GM19397 (cell line): ENCODE results near the gene SPTAN1.
A peak's percentile ranks its signal among the peaks of the same experiment; 100 is the strongest.
"Not testable (repeated sequence)": the region's sequence is repeated elsewhere in the genome, so short reads cannot be mapped to it uniquely, and the experiment has no call there.

ENCODE experiments used
- ATAC-seq: cut with Tn5 transposase; IDR thresholded peaks from one replicate; pipeline ENCODE4 v1.9.1; 2021; ENCODE audit warnings: mild to moderate bottlenecking, moderate library complexity; ENCODE audit not compliant: unreplicated experiment

SPTAN1 gene

DNA sequence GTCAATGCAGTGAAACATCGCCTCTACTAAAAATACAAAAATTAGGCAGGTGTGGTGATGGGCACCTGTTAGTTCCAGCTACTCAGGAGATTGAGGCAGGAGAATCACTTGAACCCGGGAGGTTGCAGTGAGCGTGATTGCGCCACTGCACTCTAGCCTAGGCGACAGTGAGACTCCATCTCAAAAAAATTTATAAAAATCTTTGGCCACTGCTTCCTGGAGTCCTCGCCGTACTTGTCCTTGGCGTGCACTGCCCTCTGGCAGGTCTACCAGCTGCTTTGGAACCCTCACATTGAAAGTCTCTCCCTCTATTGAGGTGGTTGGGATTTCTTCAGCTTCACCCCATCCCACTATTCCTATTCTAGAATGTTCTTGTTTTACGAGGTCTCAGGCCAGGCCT lies 79.2 kb downstream of the SPTAN1 start:
- no peak for ATAC-seq

DNA sequence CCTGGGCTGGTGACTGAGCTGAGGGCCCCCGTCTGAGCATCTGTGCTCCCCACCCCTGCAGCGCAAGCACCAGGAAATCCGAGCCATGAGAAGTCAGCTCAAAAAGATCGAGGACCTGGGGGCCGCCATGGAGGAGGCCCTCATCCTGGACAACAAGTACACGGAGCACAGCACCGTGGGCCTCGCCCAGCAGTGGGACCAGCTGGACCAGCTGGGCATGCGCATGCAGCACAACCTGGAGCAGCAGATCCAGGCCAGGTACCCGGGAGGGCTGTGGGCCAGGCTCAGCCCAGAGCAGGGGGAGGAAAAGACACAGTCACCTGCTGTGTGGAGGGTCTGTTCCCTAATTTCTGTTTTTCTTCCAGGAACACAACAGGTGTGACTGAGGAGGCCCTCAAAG lies 79.7 kb downstream of the SPTAN1 start:
- no peak for ATAC-seq

DNA sequence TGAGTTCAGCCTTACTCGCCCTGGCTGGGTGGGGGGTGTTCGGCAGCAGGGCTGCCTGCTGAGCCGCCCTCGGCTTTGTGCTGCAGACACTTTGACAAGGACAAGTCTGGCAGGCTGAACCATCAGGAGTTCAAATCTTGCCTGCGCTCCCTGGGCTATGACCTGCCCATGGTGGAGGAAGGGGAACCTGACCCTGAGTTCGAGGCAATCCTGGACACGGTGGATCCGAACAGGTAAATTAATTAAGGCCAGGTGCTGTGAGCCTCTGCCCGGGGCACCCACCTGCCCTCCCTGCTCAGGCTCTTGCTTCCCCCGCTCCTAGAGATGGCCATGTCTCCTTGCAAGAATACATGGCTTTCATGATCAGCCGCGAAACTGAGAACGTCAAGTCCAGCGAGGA lies 80.1 kb downstream of the SPTAN1 start:
- no peak for ATAC-seq

DNA sequence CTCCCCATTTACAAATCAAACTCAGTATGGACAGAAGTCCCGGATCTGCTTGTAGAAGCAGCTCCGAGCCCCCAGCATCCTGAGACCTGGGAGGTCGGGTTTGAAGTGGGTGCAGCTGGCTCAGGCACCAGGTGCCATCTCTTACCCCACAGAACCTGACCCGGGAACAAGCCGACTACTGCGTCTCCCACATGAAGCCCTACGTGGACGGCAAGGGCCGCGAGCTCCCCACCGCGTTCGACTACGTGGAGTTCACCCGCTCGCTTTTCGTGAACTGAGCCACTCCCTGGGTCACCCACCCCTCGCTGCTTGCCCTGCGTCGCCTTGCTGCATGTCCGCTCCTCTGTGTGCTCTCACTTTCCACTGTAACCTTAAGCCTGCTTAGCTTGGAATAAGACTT lies 80.7 kb downstream of the SPTAN1 start:
- ATAC-seq = no peak

DNA sequence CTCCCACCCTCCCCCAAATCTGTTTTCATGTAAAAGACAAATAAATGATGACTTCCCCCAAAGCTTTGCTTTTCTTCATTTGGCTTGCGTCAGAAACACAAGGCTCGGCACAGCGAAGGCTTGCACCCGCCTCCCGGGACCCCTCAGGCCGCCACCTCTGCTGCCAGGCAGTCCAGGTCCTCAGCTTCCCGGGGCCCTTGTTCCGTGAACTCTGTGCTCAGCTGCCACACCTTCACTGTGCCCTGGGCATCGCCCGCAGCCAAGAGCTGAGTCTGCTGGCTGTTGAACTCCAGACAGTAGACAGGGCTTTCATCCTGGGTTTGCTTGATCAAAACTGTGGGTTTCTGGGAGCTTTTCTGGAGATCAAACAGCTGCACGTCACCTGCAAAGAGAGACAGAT lies 81.2 kb downstream of the SPTAN1 start:
- no peak for ATAC-seq

DNA sequence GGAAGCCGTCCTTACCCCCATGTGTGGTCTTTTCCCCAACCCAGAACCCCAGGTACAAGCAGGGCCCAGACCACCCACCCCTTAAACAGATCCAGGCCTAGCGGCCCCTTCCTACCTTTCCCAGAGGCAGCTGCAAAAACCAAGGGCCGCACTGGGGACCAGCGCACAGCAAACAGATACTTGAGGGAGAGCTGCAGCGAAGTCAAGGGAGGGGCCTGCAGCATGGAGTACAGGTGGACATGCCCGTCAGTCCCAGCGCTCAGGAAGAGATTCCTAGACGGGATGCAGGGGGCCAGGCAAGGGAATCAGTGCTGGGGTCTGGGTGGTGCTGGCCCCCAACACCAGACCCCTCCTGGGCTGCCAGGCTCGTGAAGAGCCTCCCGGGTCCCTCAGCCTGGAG lies 81.7 kb downstream of the SPTAN1 start:
- no peak for ATAC-seq

DNA sequence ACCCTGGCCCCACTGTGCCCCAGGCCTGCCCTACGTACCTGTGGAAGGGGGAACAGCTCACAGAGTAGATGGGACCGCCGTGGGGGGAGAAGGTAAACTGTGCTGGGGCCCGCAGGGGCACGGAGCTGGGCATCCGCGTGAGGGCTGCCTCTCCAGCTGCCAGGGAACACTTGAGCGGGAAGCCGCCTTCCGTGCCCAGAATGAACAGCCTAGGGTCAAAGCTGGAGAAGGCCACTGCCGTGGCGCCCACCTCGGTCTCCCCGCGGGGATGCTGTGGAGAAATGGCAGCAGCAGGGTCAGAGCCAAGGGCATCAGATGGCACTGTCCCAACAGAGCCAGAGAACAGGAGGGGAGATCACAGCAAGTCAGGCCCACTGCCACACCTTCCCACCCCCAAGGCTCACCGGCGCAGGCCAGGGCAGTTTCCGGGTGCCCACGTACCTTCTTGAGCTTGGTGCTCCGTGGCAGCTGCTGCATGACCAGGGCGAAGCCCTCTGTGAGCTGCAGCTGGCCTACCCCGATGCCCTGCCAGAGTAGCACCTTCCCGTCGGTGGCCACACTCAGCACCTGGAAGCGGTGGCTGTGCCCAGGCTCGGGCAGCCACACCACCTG lies 82.4 kb downstream of the SPTAN1 start:
- ATAC-seq = no peak

DNA sequence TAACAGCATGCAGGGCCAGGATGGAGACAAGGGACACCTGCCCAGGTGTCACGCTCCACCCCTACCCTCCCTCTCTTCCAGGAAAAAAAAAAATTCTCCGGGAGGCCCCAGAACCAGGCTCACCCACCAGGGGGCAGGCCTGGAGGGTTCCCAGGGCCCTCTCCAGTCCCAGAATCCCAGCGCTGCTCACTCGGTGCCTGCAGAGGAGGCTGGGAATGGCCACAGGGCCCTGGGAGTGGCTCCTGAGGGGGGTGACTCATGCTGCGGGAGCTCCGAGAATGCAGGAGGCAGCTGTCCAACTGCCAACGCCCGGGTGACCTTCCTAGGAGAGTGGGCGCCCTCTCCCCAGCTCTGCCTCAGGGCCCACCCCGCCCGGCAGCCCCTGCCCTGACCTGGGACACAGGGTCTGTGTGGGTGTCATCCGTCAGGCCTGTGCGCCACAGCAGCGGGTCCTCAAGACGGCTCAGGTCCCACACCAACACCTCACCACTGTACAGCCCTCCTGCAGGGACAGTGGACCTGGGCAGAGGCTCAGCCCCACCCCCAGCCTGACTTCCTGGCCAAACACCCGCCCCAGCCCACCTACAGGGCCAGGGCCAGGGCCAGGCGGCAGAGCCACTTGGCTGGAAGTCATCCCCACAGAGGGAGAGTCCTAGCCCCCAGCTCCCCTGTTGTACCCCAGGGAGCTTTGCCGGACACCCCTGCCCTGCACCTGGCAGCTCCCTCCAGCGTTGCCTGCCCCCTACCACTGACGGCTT lies 83.1 kb downstream of the SPTAN1 start:
- no peak for ATAC-seq

DNA sequence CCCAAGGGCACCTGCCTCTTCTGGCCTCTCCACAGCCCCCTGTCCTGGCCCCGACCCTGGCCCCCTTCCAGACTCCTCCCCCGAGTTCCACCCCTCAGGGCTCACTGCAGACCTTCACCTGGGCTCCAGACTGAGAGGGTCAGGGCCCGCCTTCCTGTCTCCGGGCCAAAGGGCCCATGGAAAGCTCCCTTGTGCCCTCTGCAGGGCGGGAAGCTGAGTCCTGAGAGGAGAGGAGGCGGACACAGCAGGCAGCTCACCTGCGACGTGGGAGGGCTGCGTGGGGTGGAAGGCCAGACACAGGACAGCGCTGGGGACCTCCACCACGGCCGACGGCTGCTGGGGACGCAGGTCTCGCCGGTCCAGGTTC lies 83.6 kb downstream of the SPTAN1 start:
- ATAC-seq = no peak

DNA sequence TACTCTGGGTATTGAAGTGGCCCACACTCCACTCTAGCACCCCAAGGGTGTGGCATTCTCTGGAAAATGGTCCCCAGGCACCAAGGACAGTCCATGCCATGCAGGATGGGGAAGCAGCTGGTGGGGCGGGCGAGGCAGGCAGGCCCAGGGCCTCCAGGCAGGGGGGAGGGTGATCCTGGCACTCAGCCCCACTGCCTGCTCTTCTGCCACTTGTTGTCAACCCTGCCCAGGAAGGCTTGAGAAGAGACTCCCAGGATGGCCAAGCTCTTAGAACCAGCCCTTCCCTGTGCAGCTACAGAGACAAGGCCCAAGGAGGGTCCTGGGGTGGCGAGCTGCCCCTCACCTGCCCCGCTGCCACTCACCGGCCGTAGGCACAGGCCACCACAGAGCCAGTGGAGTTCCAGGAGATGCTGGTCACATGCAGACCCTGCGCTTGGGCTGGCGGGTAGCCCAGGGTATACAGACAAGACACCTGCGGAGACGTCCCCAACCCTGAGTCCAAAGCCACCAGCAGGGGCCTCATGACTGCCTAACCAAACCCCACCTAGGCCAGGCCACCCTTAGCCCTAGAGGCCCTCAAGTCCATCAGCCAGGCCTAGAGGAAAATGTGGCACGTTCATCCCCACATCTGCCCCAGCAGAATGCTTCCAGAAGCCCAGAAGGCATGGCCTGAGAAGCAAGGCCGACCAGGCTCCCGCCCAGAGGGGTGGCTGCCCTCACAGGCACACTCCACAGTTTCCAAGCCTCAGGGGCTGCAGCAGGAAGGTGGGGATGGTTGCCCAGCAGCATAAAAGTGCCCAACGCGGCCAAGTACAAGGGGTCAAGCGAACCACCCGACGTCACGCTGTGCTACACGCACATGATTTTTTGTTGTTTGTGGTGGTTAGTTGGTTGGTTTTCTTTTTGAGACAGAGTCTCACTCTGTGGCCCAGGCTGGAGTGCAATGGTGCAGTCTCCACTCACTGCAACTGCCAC lies 84.5 kb downstream of the SPTAN1 start:
- no peak for ATAC-seq

DNA sequence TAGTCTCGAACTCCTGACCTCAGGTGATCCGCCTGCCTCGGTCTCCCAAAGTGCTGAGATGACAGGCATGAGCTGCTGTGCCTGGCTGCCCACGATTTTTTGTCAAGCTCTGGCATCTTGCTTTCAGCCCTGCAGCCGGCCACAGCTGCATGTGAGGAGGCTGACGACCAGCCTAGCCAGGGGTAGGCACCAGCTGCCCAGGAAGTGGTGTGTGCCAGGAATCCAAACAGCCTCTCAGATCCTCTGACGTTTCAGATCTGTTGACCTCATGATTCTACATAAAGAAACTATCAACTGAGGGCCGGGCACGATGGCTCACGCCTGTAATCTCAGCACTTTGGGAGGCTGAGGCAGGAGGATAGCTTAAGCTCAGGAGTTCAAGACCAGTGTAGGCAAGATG lies 85.3 kb downstream of the SPTAN1 start:
- ATAC-seq = no peak

DNA sequence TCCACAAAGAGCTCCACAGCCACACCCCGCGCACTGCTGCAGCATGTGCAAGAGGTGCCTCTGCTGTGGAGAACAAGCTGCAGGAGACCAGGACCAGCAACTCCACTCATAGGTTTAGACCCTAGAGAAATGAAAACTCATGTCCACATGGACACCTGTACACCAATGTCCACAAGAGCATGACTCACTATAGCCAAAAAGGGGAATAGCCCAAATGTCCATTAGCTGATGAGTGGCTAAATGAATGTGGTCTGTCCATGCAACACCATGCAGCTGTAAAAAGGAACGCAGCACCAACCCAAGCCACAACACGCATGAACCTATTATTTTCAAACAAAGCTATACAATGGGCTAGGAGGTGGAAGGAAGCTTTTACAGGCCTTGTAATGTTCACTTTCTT lies 86.2 kb downstream of the SPTAN1 start:
- no peak for ATAC-seq

DNA sequence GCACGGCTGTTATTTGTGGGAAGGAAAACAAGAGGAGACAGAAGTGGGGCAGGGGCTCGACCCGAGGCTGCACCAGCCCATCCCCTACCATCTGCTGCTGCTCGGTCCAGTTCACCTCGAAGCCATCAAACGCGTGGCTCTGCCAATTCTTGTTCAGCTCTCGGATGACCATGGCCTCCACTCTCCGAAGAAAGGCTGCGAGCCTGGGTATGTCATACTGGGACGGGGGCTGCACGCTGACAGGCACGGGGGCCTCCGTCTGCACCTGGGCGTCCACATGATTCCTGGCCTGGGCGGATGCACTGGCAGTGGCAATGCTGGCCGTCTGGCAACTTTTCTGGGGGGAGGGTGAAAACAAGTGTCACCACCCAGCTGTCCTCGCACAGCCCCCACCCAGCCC lies 88.2 kb downstream of the SPTAN1 start:
- no peak for ATAC-seq

DNA sequence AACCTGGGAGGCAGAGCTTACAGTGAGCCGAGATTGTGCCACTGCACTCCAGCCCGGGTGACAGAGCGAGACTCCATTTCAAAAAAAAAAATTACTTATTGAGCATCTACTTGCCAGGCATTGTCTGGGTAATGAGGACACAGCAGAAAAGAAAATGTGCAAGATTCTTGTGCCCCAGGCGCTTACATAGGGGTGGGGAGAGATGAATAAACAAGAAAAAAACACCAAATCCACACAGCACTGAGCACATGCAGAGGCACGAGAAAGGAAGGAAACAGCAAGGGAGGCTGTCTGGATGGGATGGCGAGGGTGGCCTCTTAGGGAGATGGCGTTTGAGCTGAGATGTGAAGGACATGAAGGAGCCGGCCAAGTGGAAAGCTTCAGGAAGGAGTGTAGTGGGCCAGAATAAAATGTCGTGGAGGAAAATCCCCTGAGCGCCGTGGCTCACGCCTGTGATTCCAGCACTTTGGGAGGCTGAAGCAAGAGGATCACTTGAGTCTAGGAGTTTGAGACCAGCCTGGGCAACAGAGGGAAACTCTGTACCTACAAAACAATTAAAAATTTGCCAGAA lies 90.4 kb downstream of the SPTAN1 start:
- ATAC-seq = no peak

DNA sequence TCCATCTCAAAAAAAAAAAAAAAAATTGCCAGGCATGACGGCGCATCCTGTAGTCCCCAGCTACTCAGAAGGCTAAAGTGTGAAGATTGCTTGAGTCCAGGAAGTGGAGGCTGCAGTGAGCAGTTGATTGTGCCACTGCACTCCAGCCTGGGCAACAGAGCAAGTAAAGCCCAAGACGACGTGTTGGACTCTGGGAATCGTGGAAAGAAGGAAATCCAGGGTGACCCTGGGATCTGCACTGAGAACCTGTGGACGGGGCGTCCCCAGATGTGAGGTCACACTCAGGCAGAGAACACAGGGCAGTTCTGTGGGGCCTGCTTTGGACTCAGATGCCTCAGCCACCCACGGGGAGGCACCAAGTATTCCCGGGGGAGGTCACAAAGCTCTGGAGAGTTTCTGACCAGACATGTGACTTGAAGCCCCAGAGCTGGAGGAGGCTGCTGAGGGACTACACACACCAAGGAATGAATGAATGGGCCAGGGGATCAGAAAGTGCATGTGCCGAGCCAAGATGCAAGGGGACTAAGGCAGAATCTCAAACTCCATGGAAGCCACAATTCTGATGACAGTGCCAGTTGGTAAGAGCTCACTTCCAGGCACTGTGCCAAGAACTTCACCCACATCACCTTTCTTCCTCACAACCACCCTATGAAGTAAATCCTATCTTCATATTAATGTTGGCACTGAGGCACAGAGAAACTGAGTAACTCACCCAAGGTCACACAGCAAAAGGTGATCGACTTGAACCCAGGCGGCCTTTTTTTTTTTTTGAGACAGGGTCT lies 91.3 kb downstream of the SPTAN1 start:
- ATAC-seq = peak; percentile 56

DNA sequence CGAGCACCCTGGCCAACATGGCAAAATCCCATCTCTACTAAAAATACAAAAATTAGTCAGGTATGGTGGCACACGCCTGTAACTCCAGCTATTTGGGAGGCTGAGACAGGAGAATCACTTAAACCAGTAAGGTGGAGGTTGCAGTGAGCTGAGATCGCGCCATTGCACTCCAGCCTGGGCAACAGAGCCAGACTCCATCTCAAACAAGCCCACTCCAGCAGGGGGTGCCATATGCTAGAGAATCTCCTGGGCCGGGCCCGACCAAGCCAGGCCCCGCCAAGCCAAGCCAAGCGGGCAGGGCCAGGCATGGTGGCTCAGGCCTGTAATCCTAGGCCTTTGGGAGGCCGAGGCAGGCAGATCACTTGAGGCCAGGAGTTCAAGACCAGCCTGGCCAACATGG lies 95.8 kb downstream of the SPTAN1 start:
- not testable (repeated sequence) for ATAC-seq

DNA sequence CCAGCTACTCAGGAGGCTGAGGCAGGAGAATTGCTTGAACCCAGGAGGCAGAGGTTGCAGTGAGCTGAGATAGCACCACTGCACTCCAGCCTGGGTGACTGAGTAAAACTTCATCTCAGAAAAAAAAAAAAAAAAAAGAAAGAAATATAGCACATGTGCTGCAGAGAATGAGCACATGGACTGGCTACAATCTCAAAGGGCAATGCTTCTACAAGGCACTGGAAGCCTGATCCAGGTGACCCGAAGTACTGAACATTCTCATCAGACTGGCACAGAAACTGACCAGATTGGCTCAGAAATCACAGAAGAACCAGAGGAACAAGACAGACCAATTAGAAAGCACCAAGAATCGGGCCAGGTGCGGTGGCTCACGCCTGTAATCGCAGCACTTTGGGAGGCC lies 99.4 kb downstream of the SPTAN1 start:
- no peak for ATAC-seq

DNA sequence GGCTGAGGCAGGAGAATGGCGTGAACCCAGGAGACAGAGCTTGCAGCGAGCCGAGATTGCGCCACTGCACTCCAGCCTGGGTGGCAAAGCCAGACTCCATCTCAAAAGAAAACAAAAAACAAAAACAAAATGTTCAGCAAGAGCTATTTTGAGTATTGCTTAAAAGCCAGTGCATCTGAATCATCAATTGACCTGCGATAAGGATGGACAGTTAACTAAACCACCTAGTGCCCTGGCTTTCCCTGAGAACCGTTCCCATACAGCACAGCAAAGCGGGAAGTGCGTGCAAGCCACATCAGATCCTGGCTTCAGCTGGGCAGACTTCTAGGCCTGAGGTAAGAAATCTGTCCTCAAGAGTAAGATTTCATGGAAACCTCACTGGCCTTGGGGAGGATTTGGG lies 101.5 kb downstream of the SPTAN1 start:
- ATAC-seq = no peak

DNA sequence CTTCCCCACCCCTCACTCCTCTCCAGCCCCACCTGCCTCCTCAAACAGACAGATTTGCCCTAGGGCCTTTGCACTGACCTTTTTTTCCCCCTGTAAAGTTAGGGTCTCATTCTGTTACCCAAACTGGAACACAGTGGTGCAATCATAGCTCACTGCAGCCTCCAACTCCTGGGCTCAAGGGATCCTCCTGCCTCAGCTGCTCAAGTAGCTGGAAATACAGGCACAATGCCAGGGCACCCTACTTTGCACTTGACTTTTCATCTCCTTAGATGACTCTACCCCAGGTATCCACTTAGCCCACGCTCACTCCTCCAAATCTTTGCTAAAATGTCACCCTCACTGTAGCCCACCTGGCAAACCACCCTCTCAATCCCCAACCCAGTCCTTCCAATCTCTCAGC lies 102.1 kb downstream of the SPTAN1 start:
- ATAC-seq = no peak

DNA sequence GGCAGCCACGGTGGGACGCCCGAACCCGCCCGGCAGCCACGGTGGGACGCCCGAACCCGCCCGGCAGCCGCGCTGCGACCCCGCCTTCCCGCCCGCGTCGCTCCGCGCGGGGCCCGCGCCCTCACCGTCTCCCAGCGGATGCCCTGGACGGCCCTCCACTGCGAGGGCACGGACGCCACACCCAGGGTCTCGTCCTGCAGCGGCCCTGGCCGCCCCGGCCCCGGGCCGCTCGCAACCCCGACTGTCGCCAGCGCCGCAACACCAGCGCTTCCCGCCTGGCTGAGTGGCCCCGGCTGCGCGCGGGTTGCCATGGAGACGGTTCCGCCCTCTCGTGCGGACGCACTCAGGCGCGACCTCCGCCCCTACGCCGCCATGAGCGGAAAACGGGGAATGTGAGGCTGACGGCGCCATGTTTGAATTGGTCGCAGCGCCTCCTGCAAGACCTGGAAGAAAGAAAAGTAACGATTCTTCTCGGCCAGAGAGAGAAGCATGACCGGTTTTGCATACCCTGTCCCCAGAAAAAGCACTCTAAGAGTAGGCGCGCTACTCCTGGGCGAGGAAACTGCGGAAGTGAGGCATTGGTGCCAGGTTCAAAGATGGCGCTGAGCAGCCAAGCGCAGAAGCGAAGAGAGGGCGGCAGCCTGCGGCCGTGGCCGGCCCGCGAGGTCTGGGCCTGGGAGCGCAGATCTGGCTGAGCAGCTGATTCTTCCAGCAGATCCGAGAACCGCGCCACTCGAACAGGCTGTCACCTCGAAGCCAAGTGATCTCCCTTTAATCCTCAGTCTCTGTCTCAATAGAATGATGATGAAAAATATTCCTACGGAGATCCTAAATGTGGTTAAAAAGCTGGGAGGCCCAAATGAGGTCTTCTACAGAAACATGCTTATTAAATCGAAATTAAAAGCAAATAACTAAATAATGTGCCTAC lies 104.3 kb downstream of the SPTAN1 start, which contains the start of gene DYNC2I2:
Gene DYNC2I2 (minus strand): TSS at position 432 of the 928 bp plus-strand sequence. CDS start 121 bp downstream, at position 311.
- peak; percentile 74 for ATAC-seq
